Activated T-cell treated with anti-CD3 and anti-CD28 coated beads for 1 hour (primary cell): ENCODE results near the gene OR6B3.
A peak's percentile ranks its signal among the peaks of the same experiment; 100 is the strongest.
"Not testable (repeated sequence)": the region's sequence is repeated elsewhere in the genome, so short reads cannot be mapped to it uniquely, and the experiment has no call there.

Experiments used
- DNase-seq: peaks from one replicate; pipeline ENCODE4 v3.0.0-alpha.2; 2020; ENCODE audit warnings: low read depth

OR6B3 gene

DNA sequence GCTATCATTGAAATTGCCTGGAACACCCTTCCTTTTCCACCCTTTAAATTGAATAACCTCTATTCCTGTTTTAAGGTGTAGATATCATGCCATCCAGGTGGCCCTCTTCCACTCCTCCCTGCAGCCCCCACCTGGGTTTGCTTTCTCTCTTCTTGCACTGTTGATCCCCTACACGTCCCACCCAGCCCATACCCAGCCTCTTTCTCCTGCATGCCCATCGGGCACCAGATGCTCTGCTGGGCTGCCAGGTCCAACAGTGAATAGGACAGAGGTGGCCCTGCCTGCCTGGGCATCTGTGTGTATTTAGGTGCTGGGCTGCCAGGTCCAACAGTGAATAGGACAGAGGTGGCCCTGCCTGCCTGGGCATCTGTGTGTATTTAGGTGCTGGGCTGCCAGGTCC, 9.2 kb downstream of the OR6B3 start:
- not testable (repeated sequence) for DNase-seq

DNA sequence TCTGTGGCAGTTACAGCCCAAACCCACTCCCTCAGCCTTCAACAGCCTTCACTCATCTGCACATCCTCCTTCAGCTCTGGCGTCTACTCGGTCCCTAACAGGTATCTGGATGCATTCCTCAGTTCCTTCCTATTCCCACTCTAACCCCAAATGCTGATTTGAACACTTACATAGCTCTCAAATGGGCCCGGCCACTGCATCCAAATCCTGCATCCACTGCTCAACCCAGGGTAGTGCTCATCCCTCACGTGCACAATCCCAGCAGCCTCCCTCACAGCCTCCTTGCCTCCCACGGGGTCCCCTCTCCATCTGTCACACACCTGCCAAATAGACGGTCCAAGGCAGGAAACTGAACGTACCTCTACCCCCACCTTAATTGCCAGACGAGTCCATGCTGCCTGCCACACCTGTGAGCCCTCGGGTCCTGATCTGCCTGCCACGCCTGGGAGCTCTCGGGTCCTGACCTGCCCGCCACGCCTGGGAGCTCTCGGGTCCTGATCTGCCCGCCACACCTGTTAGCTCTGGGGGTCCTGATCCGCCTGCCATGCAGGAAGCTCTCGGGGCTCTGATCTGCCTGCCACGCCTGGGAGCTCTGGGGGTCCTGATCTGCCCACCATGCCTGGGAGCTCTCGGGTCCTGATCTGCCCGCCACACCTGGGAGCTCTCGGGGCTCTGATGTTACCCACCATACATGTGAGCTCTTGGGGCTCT, 9.9 kb downstream of the OR6B3 start:
- no peak for DNase-seq

DNA sequence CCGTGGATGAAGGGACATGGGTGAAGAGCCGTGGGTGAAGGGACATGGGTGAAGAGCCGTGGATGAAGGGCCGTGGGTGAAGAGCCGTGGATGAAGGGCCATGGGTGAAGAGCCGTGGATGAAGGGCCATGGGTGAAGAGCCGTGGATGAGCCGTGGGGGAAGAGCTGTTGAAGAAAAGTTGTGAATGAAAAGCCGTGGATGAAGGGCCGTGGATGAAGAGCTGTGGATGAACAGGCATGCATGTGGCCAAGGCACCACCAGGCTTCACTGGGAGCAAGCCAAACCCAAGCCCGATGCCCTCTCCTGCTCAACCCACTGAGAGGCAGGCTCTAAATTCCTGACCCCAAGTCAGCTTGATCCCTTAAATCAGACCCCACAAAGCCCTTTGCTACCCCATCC, 10.6 kb downstream of the OR6B3 start:
- no peak for DNase-seq

DNA sequence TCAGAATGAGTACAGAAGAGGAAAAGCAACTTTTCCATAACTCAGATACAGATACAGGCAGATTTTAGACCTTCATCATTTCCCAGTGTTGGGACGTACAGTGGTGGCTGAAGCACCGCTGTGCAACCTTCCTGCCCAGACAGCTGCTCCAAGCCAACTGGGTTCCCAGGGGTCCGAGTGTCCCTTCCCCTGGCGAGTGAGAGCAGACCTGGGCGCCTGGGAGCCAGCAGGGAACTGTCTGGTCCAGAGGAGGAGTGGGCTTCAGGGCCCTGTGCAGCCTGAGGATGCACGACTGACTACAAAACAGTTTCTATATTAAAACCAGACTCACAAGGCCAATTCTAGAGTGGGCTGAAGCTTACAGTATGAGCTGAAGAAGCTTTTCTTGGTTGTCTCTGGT, 12.0 kb downstream of the OR6B3 start:
- DNase-seq, result no peak

DNA sequence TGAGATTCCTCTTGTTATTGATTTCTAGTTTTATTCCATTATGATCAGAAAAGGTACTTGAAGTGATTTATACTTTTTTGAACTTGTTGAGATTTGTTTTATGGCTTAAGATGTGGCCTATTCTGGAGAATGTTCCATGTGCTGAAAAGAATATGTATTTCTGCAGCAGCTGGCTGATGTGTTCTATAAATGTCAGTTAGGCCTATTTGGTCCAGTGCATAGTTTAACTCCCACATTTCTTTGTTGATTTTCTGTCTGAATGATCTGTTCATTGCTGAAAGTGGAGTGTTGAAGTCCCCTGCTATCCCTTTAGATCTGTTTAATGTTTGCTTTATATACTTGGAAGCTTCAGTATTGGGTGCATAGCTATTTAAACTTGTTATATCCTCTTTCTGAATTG, 16.0 kb downstream of the OR6B3 start:
- DNase-seq, result no peak

DNA sequence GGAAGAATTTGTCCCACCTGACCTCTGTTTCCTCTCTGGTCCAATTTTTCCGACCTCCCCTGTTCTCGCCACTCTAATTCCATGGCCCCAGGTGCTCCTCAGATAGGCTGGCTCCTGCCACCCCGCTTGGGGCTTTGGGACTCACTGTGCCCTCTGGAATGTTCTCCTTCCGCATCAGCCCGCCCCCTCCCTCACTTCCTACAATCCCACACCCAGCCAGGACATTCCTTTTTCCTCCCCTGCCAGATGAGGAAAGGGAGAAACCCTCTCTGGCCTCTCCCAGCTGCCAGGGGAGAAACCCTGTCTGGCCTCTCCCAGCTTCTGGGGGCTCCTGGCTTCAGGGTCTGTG, 20.0 kb downstream of the OR6B3 start:
- no peak for DNase-seq

DNA sequence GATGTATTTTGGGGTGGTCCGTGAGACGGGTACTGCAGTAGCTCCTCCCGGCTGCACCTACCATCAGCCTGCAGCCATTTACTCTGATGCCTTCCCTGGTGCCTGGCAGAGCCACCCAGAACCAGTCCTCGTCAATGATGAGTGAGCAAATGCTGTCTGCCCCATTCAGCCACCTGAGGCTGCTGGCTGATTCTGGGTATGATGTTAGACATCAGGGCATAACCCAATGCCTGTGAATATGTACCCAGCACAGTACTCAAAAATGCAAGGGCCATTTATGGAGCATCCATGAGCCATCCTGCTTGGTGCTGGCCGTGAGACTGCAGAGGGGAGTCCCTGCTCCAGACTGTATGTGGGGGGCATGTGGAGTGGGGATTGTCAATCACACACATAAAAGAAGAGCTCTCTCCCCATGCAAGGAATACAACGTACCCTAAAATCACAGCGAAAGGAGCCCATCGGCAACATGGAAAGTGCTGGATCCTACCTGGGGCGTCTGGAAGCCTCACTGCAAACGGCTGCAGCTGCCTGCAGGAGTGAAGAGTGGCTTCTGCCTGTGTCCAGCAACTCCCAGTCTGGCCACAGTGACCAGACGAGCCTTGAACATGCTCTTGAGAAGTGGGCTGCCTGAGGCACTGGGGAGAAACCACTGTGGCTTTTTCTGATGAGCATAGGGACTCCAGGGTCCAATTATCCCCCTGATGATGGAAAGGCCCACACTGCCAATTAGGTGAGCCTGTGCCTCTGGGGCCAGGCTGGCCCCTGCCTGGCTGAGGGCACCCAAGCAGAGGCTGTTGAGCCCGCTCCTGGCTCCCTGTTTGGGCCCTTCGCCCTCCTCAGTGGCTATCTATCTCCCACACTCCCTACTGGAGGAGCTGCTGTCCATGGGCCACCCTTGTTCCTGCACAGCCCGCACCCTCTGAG, 20.7 kb downstream of the OR6B3 start:
- DNase-seq, result no peak

DNA sequence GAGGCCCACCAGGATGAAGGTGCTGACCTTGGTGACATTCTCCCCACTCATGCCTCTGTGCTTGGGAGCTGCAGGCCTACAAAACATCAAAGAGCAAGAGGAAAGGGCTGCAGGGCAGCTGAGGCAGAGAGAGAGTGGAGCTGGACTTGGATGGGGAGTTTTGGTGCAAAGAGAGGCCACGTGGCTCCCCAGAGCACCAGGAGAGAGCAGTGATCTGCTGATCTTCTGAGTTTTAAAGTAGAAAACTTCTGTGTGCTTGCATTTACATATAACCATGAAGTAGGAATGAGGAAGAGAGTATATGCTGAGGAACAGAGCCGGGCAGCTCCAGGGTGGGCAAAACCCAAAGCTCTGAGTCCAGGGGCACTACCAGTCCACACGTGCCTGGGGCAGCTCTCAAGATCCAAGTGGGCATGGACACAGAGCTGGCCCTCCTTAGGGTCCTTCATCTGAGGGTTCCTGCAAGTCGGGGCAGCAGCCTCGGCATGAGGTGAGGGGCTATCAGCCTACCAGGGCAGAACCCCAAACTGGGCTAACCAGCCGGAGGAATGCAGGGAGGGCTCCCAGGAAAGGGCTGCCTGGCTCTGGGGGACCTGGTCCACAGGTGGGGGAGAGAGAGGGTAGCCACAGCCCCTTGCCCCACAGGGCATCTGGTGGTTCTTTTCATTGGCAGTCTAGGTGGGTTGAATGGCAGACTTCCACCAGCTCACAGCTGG, 22.8 kb downstream of the OR6B3 start, which contains the start of gene OR6B2:
Gene OR6B2 (minus strand): TSS at position 51 of the 716 bp plus-strand sequence. CDS start 0 bp downstream, at position 51.
- DNase-seq, result no peak

DNA sequence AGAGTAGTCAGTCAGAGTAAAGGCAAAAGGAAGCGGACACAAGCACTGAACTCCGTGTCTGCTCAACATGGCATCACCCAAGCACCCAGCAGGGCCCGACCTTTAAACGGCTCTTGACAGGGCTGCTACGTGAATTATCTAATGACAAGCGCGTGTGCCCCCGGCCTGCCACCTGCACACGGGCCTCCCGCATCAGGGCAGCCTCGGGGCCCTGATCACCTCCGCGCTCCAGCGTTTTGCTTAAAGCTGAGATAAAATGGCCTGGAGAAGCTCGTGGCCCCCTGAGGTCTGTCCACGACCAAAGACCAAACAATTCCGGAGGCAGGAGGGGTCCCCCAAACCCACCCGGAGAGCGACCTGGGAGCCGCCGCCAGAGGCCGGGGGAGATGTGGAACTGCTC, 28.6 kb downstream of the OR6B3 start:
- DNase-seq, result no peak

DNA sequence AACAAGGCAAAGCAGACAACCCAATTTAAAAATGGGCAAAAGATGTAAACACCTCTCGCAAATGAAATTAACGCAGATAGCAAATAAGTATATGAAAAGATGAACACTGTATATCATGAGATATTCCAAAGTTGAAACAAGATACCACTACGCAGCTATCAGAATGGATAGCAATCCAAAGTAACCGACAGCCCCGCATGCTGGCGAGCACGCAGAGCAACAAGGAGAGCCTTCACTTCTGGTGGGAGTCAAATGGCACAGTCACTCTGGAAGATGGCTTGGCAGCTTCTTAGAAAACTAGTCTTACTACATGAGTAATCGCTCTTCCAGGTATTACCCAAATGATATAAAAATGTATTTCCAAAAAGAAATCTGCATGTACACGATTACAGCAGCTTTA, 29.5 kb downstream of the OR6B3 start:
- DNase-seq, result no peak

DNA sequence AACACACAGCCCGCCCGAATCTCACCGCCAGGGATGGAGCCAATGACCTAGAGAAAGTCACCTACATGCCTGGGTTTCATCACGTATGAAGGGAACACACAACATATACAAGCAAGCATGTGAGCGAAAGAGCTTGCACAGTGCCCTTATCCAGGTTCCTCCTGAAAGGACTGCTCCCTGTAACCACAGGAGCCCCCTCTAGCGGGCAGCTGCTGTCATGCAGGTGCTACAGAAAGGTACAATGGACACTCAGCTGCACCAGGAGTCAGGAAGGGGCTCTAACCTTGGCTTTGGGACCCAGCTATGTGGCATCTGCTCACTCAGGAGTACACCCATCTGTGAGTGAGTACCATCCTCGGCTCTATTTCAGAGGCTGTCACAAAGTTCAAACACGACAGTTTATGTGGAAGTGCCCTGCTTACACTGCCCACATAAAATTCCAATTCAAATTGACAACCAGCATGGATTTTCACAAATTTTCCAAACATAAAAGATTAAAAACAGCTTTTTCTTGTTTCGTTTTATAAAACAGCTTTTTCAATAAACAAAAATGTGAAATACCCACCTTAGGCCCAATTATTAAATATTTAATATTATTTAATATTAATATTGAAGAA, 31.7 kb downstream of the OR6B3 start:
- peak; percentile 55 for DNase-seq

DNA sequence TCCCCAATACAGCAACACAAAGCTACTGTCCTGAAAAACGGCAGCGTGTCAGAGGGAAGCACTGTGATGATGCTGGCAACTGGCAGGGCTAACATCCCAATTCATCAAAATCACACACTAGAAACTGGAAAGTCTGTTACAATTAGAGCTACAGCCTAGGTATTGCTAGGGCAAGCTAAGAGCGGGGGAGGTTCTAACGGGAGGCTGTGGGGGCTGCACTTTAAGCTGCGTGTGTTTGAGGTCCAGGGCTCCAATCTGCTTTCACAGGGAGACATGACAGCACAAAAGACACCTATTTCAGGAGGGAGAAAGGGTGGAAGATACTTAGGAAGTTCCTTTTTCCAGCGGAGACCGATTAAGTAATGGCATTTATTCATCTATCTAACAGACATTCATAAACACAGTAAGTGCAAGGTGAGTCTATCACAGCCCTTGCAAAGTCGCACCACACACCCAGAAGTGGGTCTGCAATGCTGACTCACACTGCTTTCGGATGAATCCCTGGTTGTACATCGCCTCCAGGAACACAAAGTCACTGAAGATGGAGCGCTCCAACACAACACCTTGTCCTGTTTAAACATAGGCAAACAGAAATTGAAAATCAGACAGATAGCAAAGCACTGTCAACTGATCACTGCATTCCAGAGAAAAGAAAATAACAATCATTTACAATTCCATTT, 35.1 kb downstream of the OR6B3 start:
- no peak for DNase-seq

DNA sequence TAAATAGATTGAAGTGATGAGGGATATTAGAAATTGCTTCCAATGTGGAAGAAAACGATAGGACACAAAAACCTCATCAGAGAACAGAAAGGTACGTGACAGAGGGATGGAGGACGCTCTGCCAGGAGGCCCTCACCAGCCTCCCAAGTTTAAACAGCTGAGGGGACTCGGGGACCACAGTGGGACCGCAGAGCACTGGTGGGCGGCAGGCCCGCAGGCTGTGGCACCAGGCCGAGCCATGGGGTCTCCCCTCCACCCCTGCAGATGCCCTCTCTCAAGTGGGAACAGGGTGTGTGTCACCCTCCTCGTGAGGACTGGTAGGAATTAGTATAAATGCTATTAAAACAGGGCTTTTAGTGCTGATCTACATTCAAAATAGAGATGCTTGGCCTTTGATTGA, 39.0 kb downstream of the OR6B3 start:
- no peak for DNase-seq

DNA sequence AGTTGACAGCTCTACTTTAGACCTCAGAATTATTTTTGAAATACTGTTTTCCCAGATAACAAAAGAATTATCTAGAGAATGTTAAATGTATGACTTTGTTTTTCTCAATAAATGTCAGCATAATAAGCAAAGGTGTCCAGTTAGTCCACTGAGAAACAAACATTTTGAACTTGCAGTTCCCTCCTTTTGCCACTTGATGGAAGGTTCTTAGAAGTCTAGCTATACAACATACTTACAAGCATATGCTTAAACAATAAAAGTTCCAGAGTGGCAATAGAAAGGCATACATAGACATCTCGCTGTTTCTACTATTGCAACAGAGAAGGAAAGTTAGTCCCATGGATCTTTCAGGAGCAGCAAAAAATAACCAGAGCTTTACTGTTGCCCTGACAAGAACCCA, 40.0 kb downstream of the OR6B3 start:
- no peak for DNase-seq

DNA sequence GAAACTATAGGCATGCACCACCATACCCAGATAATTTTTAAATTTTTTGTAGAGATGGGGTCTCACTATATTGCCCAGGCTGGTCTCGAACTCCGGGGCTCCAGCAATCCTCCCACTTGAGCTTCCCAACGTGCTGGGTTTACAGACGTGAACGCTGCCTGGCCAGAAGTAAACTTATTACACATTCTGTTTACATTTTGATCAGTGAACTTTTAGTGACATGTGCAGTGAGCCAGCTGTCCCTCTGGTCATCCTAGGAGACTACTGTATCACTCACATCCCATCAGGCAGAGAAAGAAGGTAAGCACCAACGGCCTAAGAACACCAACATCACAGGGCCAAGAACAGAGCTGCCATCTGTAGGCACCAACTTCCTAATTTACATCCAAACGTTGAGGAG, 50.3 kb downstream of the OR6B3 start:
- DNase-seq, result no peak

DNA sequence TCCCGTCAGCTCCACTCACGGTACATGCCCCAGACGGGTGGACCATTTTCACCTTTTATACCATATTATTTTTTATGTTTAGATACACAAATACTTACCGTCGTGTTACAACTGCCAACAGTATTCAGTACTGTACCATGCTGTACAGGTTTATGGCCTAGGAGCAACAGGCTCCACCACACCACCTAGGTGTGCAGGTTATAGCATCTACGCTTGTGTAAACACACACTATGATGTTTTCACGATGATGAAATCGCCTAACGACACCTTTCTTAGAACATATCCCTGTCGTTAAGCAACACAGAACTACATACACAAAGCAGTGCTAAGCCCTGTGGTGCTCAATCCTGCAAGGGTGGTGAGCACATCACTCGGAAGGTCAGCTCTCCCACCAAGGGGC, 52.6 kb downstream of the OR6B3 start:
- DNase-seq, result no peak

DNA sequence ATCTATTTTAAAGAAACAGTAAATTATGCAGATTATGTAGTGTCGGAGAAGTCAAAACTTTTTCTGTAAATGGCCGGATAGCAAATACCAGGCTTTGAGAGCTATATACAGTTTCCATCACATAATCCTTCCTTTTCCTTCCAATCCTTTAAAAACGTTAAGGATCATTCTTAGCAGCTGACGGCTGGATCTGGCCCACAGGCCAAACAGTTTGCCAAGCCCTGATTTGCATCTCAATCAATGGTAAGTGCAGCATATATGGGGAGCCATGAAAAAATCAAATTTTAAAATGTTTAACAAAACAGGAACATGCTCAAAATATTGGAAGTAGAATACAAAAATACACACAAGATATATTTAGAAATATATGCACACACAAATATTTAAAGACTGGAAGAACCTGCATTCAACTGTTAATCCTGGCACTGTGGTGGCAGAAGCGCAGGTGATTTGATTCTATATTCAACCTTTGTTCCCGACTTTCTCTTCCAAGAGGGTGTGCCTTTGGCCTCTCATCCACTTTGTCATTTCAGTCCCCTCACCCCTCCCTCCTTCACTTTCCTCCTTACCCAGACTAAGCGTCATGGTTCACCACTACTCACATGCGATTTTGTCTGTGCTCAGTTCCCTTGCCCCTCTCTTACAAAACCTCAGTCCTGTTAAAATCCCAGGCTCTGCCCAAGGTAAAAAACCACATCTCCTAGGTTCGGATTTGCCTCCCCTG, 55.5 kb downstream of the OR6B3 start:
- no peak for DNase-seq
